Spleen (tissue), 11 donors: ENCODE measurements around the gene SNCAIP. TPM values are rescaled to one million over a fixed set of nuclear protein-coding genes. Genes with fewer than 3 reads are reported as not detected.

Experiments
- DNase-seq: peaks from one replicate; pipeline ENCODE4 v3.0.0-alpha.2; 2020
- H3K27ac ChIP-seq, 8 donors: fragments of 200-600 bp; sonication (generic) in 7 of 8; 1 replicate in 4 of 8; 2 replicates in 4 of 8; pipeline versions ENCODE4 v1.5.0 to v1.8.0; 2016 to 2021; ENCODE audit warnings: inconsistent platforms in 4 of 8, mild to moderate bottlenecking in 4 of 8, moderate library complexity in 1 of 8
- H3K27me3 ChIP-seq, 7 donors: fragments of 200-600 bp; sonication (generic) in 6 of 7; replicated peaks in 1 of 7; 1 replicate in 4 of 7; 2 replicates in 3 of 7; pipeline versions ENCODE4 v1.5.0 to v1.8.0; 2016 to 2021; ENCODE audit warnings: inconsistent platforms in 3 of 7, mild to moderate bottlenecking in 1 of 7
- H3K36me3 ChIP-seq, 6 donors: fragments of 200-600 bp; sonication (generic) in 5 of 6; 1 replicate in 4 of 6; 2 replicates in 2 of 6; pipeline versions ENCODE4 v1.5.0 to v1.8.0; 2016 to 2021; ENCODE audit warnings: inconsistent platforms in 2 of 6
- H3K4me1 ChIP-seq, 6 donors: fragments of 200-600 bp; sonication (generic) in 5 of 6; 1 replicate in 3 of 6; 2 replicates in 3 of 6; pipeline versions ENCODE4 v1.5.0 to v1.8.0; 2016 to 2021; ENCODE audit warnings: inconsistent platforms in 3 of 6
- H3K4me3 ChIP-seq, 8 donors: fragments of 200-600 bp; sonication (generic) in 7 of 8; 1 replicate in 4 of 8; 2 replicates in 4 of 8; pipeline versions ENCODE4 v1.5.0 to v1.8.0; 2016 to 2021; ENCODE audit warnings: inconsistent platforms in 4 of 8, mild to moderate bottlenecking in 4 of 8, moderate library complexity in 2 of 8
- H3K9me3 ChIP-seq, 8 donors: fragments of 200-600 bp; sonication (generic) in 7 of 8; 1 replicate in 4 of 8; 2 replicates in 4 of 8; pipeline versions ENCODE4 v1.5.0 to v1.8.0; 2016 to 2021; ENCODE audit warnings: inconsistent platforms in 4 of 8
- POLR2A ChIP-seq, 3 donors: fragments of 450-650 bp; IDR thresholded peaks; one replicate each; pipeline ENCODE4 v1.5.1; 2017; ENCODE audit warnings: antibody characterized with exemption in 3 of 3, mild to moderate bottlenecking in 1 of 3
- POLR2AphosphoS5 ChIP-seq, 3 donors: sonication (generic); formaldehyde crosslinking; IDR thresholded peaks; one replicate each; pipeline ENCODE4 v1.5.1; 2017; ENCODE audit warnings: antibody characterized with exemption in 3 of 3
- WGBS, 5 donors: extraction: QIAGEN DNeasy Blood & Tissue Kit in 3 of 5; methylation state at CpG; one replicate each; pipeline versions ENCODE4 v1.1.5 to v1.1.7; 2013 to 2018; 5-methylcytosine and 5-hydroxymethylcytosine counted together
- intact Hi-C: fragments of 100-400 bp; cut with DNase I; formaldehyde crosslinking; loops from one replicate; pipeline ENCODE4 v1.15.0; 2023; ENCODE audit warnings: low total_unique reads
- polyA plus RNA-seq, 3 donors: library from polyadenylated mRNA; stranded (reverse); fragments of 200-250 nt; gene quantifications; one replicate each; pipeline ENCODE4 v1.2.1, GENCODE V29; 2013
- total RNA-seq, 7 donors: library from RNA; depleted of rRNA in 3 of 7; stranded (reverse); fragments of >200 nt in 3 of 7; fragmentation: NEBNext Ultra II Directional in 4 of 7; extraction: Animal tissue kit (Norgen Biotek cat#: 25700) in 4 of 7; gene quantifications; one replicate each; pipeline versions ENCODE4 v1.1.0 to v1.2.1, GENCODE V29; 2016 to 2021
- TF ChIP-seq, protein P1 (sequence below), 11 experiments: fragments of 200-600 bp in 7 of 11; fragments of 450-650 bp in 4 of 11; sonication (generic) in 4 of 11; IDR thresholded peaks in 8 of 11; conservative IDR thresholded peaks in 3 of 11; 1 replicate in 7 of 11; 2 replicates in 4 of 11; pipeline versions ENCODE4 v1.4.0 to v1.8.0; 2016 to 2021; ENCODE audit warnings: antibody characterized with exemption in 11 of 11, inconsistent platforms in 4 of 11, mild to moderate bottlenecking in 1 of 11
- donor health status: healthy with polysubstance abuse.
- donor health status: DM: no; HTN: no; CAD: no; lungs with moderate emphysema.
- donor health status: DM: no; HTN: no; CAD: no.
- donor health status: Bipolar disorder and iron deficiency.
- donor health status: healthy.
- donor health status: DM: no; HTN: no; CAD: no.
- donor health status: DM: yes; HTN: yes; CAD: no.

The SNCAIP gene
- total and polyA plus RNA-seq, 10 donors: 5.4 to 51.3 (median 17.8) TPM

GRCh38 chr5:122330881-122331280 lies 18.8 kb downstream of the SNCAIP start:
- no peak overlapping the region for H3K4me3 ChIP-seq
- no peak for DNase-seq
- no peaks in the 10 kb centered on the region for H3K36me3 ChIP-seq
- TF ChIP-seq POLR2AphosphoS5 (IDR thresholded peaks at IDR 0.05): no peak
- TF ChIP-seq, protein P1, sequence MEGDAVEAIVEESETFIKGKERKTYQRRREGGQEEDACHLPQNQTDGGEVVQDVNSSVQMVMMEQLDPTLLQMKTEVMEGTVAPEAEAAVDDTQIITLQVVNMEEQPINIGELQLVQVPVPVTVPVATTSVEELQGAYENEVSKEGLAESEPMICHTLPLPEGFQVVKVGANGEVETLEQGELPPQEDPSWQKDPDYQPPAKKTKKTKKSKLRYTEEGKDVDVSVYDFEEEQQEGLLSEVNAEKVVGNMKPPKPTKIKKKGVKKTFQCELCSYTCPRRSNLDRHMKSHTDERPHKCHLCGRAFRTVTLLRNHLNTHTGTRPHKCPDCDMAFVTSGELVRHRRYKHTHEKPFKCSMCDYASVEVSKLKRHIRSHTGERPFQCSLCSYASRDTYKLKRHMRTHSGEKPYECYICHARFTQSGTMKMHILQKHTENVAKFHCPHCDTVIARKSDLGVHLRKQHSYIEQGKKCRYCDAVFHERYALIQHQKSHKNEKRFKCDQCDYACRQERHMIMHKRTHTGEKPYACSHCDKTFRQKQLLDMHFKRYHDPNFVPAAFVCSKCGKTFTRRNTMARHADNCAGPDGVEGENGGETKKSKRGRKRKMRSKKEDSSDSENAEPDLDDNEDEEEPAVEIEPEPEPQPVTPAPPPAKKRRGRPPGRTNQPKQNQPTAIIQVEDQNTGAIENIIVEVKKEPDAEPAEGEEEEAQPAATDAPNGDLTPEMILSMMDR (IDR thresholded peaks at IDR 0.05 in 8 of 11, conservative IDR thresholded peaks at IDR 0.05 in 3 of 11): no peak
- no peaks in the 10 kb centered on the region for H3K4me1 ChIP-seq
- H3K27ac ChIP-seq: no peak overlapping the region
- 83 to 94% (median 93%) methylated on average over 6 of the region's 6 CpGs for WGBS, 5 donors
- no peaks in the 10 kb centered on the region for H3K9me3 ChIP-seq
- intact Hi-C loops: no loop called here
- no peaks in the 10 kb centered on the region for H3K27me3 ChIP-seq

DNA sequence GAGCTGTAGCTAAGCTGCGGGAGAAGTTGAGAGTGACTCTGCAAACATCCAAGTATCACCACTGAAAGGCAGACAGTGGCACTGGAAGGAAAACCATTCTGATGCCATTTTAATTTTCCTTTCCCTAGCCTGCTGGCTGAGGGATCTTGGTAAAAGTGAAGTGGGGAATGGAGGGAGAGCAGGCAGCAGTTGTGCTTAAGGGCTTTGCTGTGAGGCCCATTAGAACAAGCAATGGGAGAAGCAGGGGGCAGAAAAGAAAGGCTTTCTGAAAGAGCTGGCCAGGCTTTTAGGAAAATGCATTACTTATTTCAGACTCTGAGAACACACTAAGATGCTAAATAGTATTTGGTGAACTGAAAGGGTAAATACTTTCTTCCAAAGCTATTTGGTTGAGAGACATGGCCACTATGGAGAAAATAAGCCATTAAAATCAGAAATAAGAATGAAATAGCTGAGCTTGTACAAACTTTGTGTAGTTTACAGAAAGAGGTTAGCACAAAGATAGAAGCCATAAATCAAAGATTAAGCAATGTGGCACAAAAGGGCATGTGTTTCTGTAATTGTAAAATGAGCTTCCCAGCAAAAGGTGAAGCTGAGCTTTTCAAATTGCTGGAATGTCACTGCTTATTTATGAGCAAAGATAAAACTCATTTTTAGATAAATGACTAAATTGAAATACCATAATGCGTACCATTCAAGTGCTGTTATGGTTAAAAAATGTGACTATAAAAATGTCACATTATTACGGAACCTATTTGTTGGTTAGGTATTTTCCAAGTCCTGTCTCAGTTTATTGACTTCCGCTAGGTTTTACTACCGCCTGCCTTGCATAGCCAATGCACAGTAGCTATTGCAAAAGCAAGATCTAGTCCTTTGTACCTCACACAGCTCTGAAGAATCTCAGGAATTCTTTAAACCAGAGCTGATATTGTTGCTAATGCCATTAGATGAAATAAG lies 20.8 kb downstream of the SNCAIP start:
- intact Hi-C loops: no loop called here
- H3K4me1 ChIP-seq: no peaks in the 10 kb centered on the region
- WGBS, 5 donors: 91 to 96% (median 94%) methylated on average over 5 of the region's 5 CpGs
- DNase-seq: no peak
- TF ChIP-seq POLR2A (IDR thresholded peaks at IDR 0.05) (no peak), POLR2AphosphoS5 (IDR thresholded peaks at IDR 0.05) (no peak)
- TF ChIP-seq, protein P1 (IDR thresholded peaks at IDR 0.05 in 8 of 11, conservative IDR thresholded peaks at IDR 0.05 in 3 of 11): no peak
- no peak overlapping the region for H3K4me3 ChIP-seq
- no peaks in the 10 kb centered on the region for H3K27me3 ChIP-seq
- H3K9me3 ChIP-seq: no peaks in the 10 kb centered on the region
- no peak overlapping the region for H3K27ac ChIP-seq
- H3K36me3 ChIP-seq: no peaks in the 10 kb centered on the region

GRCh38 chr5:122333564-122333963 lies 21.5 kb downstream of the SNCAIP start:
- intact Hi-C loops: no loop called here
- Histone ChIP-seq H3K27ac (no peak overlapping the region), H3K36me3 (no peaks in the 10 kb centered on the region), H3K4me3 (no peak overlapping the region), H3K9me3 (no peaks in the 10 kb centered on the region), H3K27me3 (no peaks in the 10 kb centered on the region), H3K4me1 (no peaks in the 10 kb centered on the region)
- 85 to 93% (median 89%) methylated on average over 4 of the region's 4 CpGs for WGBS, 5 donors
- no peak for DNase-seq
- TF ChIP-seq POLR2A (IDR thresholded peaks at IDR 0.05): no peak
- TF ChIP-seq, protein P1 (IDR thresholded peaks at IDR 0.05 in 8 of 11, conservative IDR thresholded peaks at IDR 0.05 in 3 of 11): no peak
- TF ChIP-seq POLR2AphosphoS5 (IDR thresholded peaks at IDR 0.05): no peak

DNA sequence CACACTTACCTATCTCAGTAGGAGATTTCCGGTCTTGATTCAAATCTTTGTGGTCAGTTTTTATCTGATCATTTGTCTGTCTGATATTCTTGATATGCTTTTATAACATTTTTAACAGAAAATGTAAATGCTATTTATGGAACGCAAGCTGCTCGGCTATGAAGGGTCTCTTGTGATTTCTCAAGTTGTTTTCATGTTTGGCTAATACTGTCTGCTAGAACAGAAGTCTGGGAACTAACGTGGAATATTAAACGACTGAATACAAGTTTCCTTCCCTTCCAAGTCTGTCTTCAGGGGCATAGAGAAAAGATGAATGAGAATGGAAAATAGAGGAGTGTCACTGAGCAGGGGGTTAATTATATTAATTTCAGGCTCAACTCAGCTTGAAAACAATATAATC lies 27.6 kb downstream of the SNCAIP start:
- no peaks in the 10 kb centered on the region for H3K9me3 ChIP-seq
- DNase-seq: no peak
- no peaks in the 10 kb centered on the region for H3K36me3 ChIP-seq
- TF ChIP-seq POLR2AphosphoS5 (IDR thresholded peaks at IDR 0.05) (no peak), POLR2A (IDR thresholded peaks at IDR 0.05) (no peak)
- TF ChIP-seq, protein P1 (IDR thresholded peaks at IDR 0.05 in 8 of 11, conservative IDR thresholded peaks at IDR 0.05 in 3 of 11): no peak
- H3K4me3 ChIP-seq: no peak overlapping the region
- intact Hi-C loops: no loop called here
- H3K27me3 ChIP-seq: no peaks in the 10 kb centered on the region
- H3K27ac ChIP-seq: no peak overlapping the region
- no peaks in the 10 kb centered on the region for H3K4me1 ChIP-seq
- 81 to 89% (median 85%) methylated on average over 5 of the region's 5 CpGs for WGBS, 5 donors
